HG03064 (cell line): ENCODE results near the gene SIVA1.
"Not testable (repeated sequence)": the region's sequence is repeated elsewhere in the genome, so short reads cannot be mapped to it uniquely, and the experiment has no call there.

Experiments used
- ATAC-seq: cut with Tn5 transposase; IDR thresholded peaks from one replicate; pipeline ENCODE4 v1.9.1; 2021; ENCODE audit warnings: low read depth; ENCODE audit not compliant: unreplicated experiment

SIVA1 gene

DNA sequence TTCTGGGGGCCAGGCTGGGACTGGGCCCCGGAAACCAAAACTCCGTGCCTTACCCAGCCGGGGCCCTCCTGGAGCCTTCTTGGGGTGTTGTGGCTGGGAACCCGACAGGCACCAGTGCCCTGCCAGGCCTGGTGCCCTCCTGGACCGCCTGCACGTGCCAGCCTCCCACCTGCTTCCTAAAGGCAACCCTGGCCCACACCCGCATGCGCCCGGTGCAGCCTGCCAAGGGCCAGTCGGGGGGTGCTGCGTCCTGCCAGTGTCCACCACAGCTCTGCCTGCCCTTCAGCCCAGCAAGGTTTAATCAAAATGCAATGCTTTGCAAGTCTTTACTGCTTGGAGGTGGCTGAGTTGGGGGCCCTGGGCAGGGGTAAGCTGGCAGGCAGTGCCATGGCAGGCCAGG lies 34.1 kb upstream of the SIVA1 start:
- ATAC-seq = no peak

DNA sequence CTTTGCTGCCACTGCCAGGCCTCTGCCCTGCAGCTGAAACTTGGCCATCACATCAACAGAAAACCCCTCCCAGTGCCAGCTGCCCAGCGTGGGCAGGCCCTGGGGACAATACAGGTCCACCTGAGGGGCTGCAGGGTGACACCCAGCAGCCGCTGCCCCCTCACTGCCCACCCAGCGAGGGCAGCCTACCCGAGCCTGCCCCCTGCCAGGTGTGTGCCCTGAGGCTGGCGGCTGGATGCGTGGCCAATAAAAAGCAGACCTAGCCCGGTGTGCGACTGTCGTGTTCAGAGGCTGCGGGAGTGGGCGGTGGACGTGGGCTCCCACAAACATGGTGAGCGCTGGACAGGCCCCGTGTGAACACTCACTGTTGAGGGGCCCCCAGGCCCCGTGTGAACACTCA lies 33.6 kb upstream of the SIVA1 start:
- no peak for ATAC-seq

- no peak for ATAC-seq
These were observed 31.2 kb upstream of the SIVA1 start for GRCh38 chr14:104721505-104722431.

DNA sequence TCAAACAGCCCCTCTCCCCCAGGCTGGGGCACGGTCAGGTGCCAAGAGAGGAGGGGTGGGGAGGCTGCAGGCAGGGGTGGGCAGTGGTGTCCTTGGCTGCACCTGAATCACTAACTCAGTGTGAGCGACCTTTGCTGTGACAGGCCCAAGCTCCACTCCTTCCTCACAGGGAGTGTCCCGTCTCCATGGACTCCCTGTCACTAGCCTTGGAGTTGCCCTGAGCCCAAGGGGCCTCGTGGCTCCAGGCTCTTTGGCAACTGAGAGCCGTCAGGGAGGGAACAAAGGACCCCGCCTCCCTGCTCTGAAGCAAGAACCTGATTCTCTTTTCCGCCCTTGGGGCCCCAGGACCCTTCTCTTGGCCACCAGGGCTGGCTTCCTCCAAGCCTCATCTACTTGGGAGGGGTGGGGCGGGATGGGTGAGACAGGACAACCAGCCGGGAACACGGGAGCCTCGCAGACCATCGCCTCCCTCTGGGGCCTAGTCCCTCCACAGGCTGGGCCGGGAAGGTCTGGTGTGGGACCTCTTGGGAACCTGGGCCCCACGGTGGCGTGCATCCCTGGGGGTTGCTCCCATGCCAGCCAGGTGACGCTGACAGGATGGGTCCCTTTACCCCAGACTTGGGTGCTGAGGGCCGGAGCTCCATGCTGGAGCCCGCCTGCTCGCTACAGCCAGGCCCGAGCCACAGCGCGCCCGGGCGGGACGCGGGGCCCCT lies 29.9 kb upstream of the SIVA1 start:
- ATAC-seq = no peak

GRCh38 chr14:104723651-104724406 lies 29.1 kb upstream of the SIVA1 start, which contains the start of gene ADSS1:
TSS of gene ADSS1 (plus strand) at chr14:104724229. CDS start at chr14:104724271, 42 bp downstream.
- no peak for ATAC-seq

- no peak for ATAC-seq
These were observed 28.5 kb upstream of the SIVA1 start for GRCh38 chr14:104724407-104724980.

- no peak for ATAC-seq
These were observed 27.8 kb upstream of the SIVA1 start for GRCh38 chr14:104724981-104725771.

DNA sequence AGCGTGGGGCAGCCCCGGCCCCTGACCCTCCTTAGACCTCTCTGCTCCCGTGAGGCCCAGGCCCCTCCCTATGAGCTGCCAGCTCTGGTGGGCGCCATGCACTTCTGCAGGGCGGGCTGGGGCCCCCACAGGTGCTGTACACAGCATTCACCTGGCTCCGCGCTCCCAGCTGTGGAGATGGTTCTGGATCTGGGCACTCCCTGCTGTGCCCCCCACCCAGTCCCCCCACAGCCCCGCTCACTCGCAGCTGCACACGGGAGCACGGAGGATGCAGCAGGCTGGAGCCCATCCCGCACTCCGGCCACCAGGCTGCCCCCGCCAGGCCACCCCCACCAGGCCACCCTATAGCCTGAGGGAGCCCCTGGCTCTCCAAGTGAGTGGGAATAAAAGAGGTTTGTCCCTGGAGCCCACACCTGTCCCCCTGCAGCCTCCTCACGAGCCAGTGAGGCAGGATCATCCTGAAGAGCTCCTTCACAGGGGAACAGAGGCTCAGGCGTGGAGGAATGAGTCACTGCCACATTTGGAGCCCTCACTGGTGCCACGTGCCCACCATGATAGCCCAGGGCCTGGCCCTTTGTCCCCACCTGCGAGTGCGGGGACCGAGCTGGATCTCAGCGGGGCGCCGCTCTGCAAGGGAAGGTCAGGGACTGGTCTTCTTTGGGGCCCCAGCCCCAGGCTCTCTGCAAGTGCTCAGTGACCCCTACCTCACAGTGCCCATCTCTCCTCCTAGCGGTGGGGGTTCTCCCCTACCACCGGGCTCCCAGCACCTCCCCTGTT lies 27.0 kb upstream of the SIVA1 start:
- no peak for ATAC-seq

DNA sequence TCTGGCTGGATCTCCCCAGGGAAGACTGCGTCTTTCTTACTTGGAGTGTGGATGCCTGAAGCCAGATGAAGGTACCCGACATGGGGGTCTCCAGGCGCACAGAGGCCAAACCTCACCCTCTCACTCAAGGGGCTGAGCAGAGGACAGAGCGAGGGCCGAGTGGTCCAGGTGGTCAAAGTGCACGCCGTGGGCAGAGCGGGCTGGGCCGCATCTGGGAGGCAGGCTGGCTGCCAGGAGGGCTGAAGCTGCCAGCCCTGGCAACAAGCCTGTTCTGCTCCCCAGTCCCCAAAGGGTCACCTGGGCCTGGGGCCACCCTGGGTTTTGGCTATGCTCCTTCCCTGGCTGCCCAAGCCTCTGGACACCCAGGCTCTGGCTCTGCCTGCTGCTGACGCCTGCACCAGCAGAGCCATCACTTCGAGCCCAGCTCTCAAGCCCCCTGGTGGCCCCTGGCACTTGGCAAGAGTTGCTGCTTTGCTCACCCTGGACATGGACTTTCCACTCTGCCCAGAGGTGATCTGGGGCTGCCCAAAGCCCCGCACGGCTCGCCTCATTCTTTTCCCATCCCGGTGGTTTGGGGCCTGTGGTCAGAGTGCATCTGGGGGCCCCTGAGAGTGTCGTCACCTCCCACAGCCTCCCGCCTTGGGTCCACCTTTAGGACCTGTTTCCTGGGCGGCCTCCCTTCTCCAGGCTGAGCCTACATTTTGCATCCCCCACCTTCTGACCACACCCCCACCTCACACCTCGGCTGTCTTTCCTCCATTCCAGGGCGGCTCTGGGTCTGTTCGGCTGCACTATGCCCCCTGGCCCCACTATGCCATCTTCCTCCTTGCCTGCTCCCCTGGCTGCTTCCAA lies 26.1 kb upstream of the SIVA1 start:
- ATAC-seq = no peak

- ATAC-seq = no peak
These were observed 24.3 kb upstream of the SIVA1 start for GRCh38 chr14:104728631-104729030.

- ATAC-seq = not testable (repeated sequence)
These were observed 23.6 kb upstream of the SIVA1 start for GRCh38 chr14:104729176-104729834.

- no peak for ATAC-seq
These were observed 23.1 kb upstream of the SIVA1 start for GRCh38 chr14:104729835-104730181.

GRCh38 chr14:104730487-104730886 lies 22.5 kb upstream of the SIVA1 start:
- ATAC-seq = no peak

GRCh38 chr14:104731320-104732294 lies 21.3 kb upstream of the SIVA1 start:
- ATAC-seq = no peak

DNA sequence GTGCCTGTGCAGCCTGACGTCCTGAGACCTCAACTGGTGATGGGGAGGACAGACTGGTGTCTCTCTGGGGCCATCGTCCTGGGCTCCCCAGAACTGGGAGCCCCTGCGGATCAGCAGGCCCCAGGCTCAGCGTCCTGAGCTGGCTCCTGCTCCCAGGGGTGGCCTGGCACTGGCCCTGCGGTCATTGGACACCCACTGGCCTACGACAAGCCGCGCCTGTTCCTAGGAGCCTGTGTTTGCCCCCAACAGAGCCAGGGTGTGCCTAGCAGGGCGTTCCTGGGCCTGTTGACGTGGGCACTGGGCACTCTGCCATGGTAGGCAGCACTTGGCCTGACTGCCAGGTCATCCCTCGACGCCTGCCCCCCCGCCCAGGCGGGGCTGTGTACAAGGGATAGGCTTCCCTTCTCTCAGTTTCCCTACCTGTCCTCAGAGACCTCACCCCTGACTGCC lies 20.6 kb upstream of the SIVA1 start:
- ATAC-seq = no peak

DNA sequence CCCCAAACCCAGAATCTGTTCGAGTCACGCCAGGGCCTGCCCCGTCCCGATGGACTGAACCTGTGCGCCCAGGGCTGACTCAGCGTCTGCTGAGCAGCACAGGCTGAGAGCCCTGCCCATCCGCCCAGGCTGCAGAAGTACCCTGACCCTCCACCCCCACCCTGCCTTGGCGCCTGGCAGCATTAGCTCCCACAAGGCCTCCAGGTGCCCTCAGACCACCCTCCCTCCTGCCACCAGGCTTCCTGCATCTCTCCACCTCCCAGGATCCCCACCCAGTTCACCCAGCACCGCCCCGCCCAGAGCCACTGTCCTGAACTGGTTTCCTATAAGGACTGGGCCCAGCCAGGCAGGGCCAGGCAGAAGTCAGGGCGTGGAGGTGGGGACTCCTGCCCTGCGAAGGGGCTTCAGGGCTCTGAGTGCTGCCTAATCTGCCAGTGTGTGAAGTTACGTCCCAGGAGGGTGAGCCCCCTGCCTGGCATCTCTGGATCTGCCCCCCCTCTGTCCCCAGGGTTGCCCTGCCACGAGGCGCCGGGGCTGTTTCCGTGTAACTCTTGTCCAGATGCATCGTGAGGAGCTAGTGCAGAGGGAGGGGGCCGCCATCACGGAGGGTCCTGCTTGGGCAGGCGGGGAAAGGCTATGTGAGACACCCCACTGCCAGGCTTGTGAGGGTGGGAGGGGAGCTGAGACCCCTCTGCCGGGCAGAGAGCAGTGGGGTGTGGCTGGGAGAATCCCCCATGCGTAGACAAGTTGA lies 19.8 kb upstream of the SIVA1 start:
- no peak for ATAC-seq
